ENCODE results near the gene REX1BD. TPM values are rescaled to one million over a fixed set of nuclear protein-coding genes. Genes with fewer than 3 reads are reported as not detected.

The REX1BD gene
- total RNA-seq, 2 donors from 2014 or later, result 146 to 214 TPM

- DNase-seq (no peak), ATAC-seq (no peak)
- H3K4me3 ChIP-seq, result no peak overlapping the region
- no peaks in the 10 kb centered on the region for H3K27me3 ChIP-seq
- H3K36me3 ChIP-seq (replicated peaks in 1 of 2; ENCODE audit: insufficient read depth in 1 of 2, low read depth in 2 of 2), result no peaks in the 10 kb centered on the region
- H3K4me1 ChIP-seq, result peaks cover 15% of the 10 kb centered on the region
- TF ChIP-seq CTCF (IDR thresholded peaks at IDR 0.05) (no peak), POLR2A (IDR thresholded peaks at IDR 0.05) (no peak)
- no peaks in the 10 kb centered on the region for H3K9me3 ChIP-seq
- intact Hi-C loops (cut with DNase I), result no loop called here
- H3K27ac ChIP-seq, result peak overlapping the region in 1 of 4 donors; percentile 93
- 90 to 97% methylated on average over 11 to 12 of the region's 12 CpGs for WGBS, 2 donors
These were observed 1.0 kb upstream of the REX1BD start for GRCh38 chr19:18587561-18587960.

- no peaks in the 10 kb centered on the region for H3K36me3 ChIP-seq (replicated peaks in 1 of 2; ENCODE audit: insufficient read depth in 1 of 2, low read depth in 2 of 2)
- peak overlapping the region in 1 of 2 donors; percentile 92 for H3K4me3 ChIP-seq
- peaks cover 15% of the 10 kb centered on the region for H3K4me1 ChIP-seq
- H3K9me3 ChIP-seq, result no peaks in the 10 kb centered on the region
- intact Hi-C loops (cut with DNase I), result no loop called here
- WGBS, 2 donors, result 36 to 61% methylated on average over 5 to 16 of the region's 16 CpGs
- no peak for TF ChIP-seq CTCF (IDR thresholded peaks at IDR 0.05)
- TF ChIP-seq POLR2A (IDR thresholded peaks at IDR 0.05), result no peak
- ATAC-seq, result peak; percentile 28
- H3K27ac ChIP-seq, result peak overlapping the region; percentile 71 to 93 (median 84)
- no peak for DNase-seq
- H3K27me3 ChIP-seq, result no peaks in the 10 kb centered on the region
These were observed 512 bp upstream of the REX1BD start for GRCh38 chr19:18587962-18588610.

- DNase-seq (peak; percentile 63 to 74 (median 72)), ATAC-seq (peak; percentile 61)
- intact Hi-C loops (cut with DNase I), result no loop called here
- no peaks in the 10 kb centered on the region for H3K27me3 ChIP-seq
- peak overlapping the region; percentile 71 to 93 (median 84) for H3K27ac ChIP-seq
- no peaks in the 10 kb centered on the region for H3K36me3 ChIP-seq (replicated peaks in 1 of 2; ENCODE audit: insufficient read depth in 1 of 2, low read depth in 2 of 2)
- no peaks in the 10 kb centered on the region for H3K9me3 ChIP-seq
- H3K4me1 ChIP-seq, result peaks cover 23% of the 10 kb centered on the region
- no peak for TF ChIP-seq POLR2A (IDR thresholded peaks at IDR 0.05)
- TF ChIP-seq CTCF (IDR thresholded peaks at IDR 0.05), result peak in 5 of 7 experiments; percentile 9 to 43 (median 38)
- peak overlapping the region; percentile 83 to 92 for H3K4me3 ChIP-seq
- WGBS, 2 donors, result 20 to 76% methylated on average over 18 to 49 of the region's 52 CpGs
These were observed 1.0 kb downstream of the REX1BD start for GRCh38 chr19:18589380-18590272.

- H3K4me1 ChIP-seq, result peaks cover 29% of the 10 kb centered on the region
- H3K27me3 ChIP-seq, result no peaks in the 10 kb centered on the region
- no peak overlapping the region for H3K4me3 ChIP-seq
- H3K36me3 ChIP-seq (replicated peaks in 1 of 2; ENCODE audit: insufficient read depth in 1 of 2, low read depth in 2 of 2), result no peaks in the 10 kb centered on the region
- no peak overlapping the region for H3K27ac ChIP-seq
- DNase-seq (no peak), ATAC-seq (no peak)
- H3K9me3 ChIP-seq, result no peaks in the 10 kb centered on the region
- no peak for TF ChIP-seq CTCF (IDR thresholded peaks at IDR 0.05)
- TF ChIP-seq POLR2A (IDR thresholded peaks at IDR 0.05), result no peak
- intact Hi-C loops (cut with DNase I), result no loop called here
- WGBS, 2 donors, result 84 to 88% methylated on average over 39 of the region's 40 CpGs
These were observed 2.0 kb downstream of the REX1BD start for GRCh38 chr19:18590273-18591272.
